ENCODE data around the gene ELMO1.

GRCh38 chr7:37129035-37129425 lies 319.6 kb downstream of the ELMO1 start:
- TF ChIP-seq JUNB (IDR thresholded peaks at IDR 0.05; ENCODE audit: unreplicated experiment) (no peak), EZH2phosphoT487 (IDR thresholded peaks at IDR 0.05; ENCODE audit: unreplicated experiment) (no peak), ZNF331 (CRISPR knock-in tag; IDR thresholded peaks at IDR 0.05; ENCODE audit: low read depth) (no peak), EZH2 (IDR thresholded peaks at IDR 0.05; ENCODE audit: low read depth, unreplicated experiment) (no peak), POLR2AphosphoS5 (IDR thresholded peaks at IDR 0.05; ENCODE audit: low read depth) (no peak), CTCF (conservative IDR thresholded peaks at IDR 0.05; ENCODE audit: low read depth in 2 of 2) (no peak), STAT1 (IDR thresholded peaks at IDR 0.05; ENCODE audit: unreplicated experiment) (no peak), REST (IDR thresholded peaks at IDR 0.05; ENCODE audit: unreplicated experiment) (no peak), ZNF114 (CRISPR knock-in tag; IDR thresholded peaks at IDR 0.05) (no peak), ZNF462 (CRISPR knock-in tag; IDR thresholded peaks at IDR 0.05) (no peak), CREB1 (CRISPR knock-in tag; IDR thresholded peaks at IDR 0.05; ENCODE audit: low read depth) (no peak)

All from GM23338 (cell line).